Measurements from ENCODE around the gene ATG16L2.

The ATG16L2 gene

GRCh38 chr11:72851726-72852125 lies 37.5 kb downstream of the ATG16L2 start:
- TF ChIP-seq GATA2 (IDR thresholded peaks at IDR 0.05; ENCODE audit: low read depth, low read length): no peak
- TF ChIP-seq GATA3 (IDR thresholded peaks at IDR 0.05; ENCODE audit: low read depth, low read length): no peak

- TF ChIP-seq GATA3 (IDR thresholded peaks at IDR 0.05; ENCODE audit: low read depth, low read length) (no peak), GATA2 (IDR thresholded peaks at IDR 0.05; ENCODE audit: low read depth, low read length) (no peak)
Observed at GRCh38 chr11:72856065-72856464, 41.9 kb downstream of the ATG16L2 start.

DNA sequence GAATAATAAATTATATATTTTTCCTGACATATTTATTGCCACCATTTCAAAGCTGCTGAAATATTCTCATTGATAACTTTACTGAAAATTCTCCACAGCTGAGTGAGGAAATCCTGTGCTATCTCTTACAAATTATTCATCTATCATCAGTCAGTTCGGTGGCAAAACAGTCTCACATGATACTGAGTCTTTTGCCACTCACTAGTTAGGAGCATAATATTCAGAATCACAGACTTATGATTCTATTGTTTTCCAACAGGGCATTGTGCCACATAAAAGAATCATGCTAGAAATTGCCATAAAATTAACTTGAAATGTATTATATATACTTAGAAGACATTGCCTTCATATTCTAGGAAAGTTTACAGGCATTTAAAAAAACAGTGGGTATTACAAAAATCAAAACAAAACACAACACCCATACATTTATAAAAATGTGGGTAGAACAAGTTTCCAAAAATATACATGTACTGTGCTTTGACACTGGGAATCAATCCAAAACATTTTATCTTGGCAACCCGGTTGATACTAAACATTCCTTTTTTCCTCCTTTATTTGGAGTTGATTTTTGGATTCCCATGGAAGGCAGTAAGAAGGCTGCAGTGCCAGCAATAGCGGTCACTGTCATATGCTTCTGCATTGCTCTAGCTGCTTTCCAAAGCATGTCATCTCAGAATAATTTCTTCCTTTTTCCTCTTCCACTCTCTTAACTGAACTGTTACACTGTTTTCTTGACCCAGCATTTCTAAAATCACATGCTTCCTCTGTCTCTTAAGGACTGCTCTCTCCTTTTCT lies 42.5 kb downstream of the ATG16L2 start:
- TF ChIP-seq GATA3 (IDR thresholded peaks at IDR 0.05; ENCODE audit: low read depth, low read length): no peak
- no peak for TF ChIP-seq GATA2 (IDR thresholded peaks at IDR 0.05; ENCODE audit: low read depth, low read length)

- TF ChIP-seq GATA3 (IDR thresholded peaks at IDR 0.05; ENCODE audit: low read depth, low read length) (no peak), GATA2 (IDR thresholded peaks at IDR 0.05; ENCODE audit: low read depth, low read length) (no peak)
Observed at GRCh38 chr11:72859126-72859525, 44.9 kb downstream of the ATG16L2 start.

- TF ChIP-seq GATA3 (IDR thresholded peaks at IDR 0.05; ENCODE audit: low read depth, low read length): no peak
- TF ChIP-seq GATA2 (IDR thresholded peaks at IDR 0.05; ENCODE audit: low read depth, low read length): no peak
Observed at GRCh38 chr11:72860010-72860409, 45.8 kb downstream of the ATG16L2 start.

DNA sequence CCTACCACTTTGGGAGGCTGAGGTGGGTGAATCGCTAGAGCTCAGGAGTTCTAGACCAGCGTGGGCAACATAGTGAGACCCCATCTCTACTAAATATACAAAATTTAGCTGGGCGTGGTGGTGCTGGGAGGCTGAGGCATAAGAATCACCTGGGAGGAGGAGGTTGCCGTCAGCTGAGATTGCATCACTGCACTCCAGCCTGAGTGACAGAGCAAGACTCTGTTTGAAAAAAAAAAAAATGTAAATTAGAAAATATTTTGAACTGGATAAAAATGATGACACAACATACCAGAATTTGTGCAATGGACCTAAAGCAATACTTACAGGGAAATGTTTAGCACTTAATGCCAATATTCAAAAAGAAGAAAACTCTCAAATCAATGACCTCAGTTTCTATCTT lies 46.4 kb downstream of the ATG16L2 start:
- no peak for TF ChIP-seq GATA2 (IDR thresholded peaks at IDR 0.05; ENCODE audit: low read depth, low read length)
- TF ChIP-seq GATA3 (IDR thresholded peaks at IDR 0.05; ENCODE audit: low read depth, low read length): no peak

DNA sequence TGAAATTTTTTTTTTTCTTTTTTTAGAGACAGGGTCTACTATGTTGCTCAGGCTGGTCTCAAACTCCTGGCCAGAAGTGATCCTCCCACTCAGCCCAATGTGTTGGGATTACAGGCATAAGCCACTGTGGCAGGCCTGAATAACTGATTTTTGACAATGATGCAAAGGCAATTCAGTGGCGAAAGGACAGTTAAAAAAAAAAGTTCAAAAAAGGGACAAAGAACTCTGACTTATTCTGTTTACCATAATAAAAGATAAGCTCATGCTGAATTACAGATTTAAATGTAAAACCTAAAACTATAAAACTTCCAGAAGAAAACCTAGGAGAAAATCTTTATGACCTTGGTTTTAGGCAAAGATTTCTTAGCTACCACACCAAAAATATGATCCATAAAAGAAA lies 48.9 kb downstream of the ATG16L2 start:
- TF ChIP-seq GATA3 (IDR thresholded peaks at IDR 0.05; ENCODE audit: low read depth, low read length) (no peak), GATA2 (IDR thresholded peaks at IDR 0.05; ENCODE audit: low read depth, low read length) (no peak)

- TF ChIP-seq GATA2 (IDR thresholded peaks at IDR 0.05; ENCODE audit: low read depth, low read length) (no peak), GATA3 (IDR thresholded peaks at IDR 0.05; ENCODE audit: low read depth, low read length) (no peak)
Observed at GRCh38 chr11:72863916-72864315, 49.7 kb downstream of the ATG16L2 start.

DNA sequence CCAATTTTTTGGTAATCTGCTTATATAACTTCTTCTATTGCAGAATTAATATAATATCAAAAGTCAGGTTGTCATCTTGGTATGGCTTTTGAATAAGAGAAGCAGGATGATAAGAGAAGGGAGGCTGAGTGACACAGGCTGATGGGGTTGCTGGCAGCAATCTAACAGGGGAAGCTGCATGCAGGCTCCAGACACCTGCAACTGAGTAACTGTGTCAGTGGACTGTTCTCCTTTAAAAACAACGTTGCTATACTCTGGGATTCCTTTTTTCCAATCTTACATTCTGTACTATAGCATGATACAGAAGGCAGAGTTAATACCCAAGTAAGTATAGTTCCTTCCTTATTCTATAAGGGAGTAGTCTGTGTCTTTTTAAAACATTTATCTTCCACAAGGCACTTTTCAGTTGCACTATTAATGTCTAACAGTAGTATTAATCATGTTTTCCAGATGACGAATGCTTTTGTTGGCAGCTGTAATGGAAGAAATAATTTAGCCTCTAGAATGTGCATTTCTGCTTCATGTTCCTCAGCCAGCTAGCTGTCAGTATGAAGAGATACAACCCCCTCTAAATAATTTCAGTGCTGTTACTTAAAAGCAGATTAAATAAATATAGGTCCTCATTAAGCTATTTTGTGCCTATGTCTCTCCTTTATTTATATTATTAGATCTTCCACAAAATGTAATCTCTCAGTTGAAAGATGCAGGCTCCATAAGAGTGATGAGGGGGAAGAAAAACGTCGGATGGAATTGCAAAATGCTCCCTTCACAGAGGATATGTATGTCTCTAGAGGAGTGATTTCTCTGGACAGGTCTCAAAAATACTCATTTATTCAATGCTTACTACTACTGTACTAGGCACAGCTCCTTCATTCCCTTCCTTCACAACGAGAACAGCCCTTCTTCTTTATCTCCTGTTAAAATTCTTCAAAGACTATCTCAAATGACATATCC lies 50.8 kb downstream of the ATG16L2 start:
- TF ChIP-seq GATA3 (IDR thresholded peaks at IDR 0.05; ENCODE audit: low read depth, low read length) (no peak), GATA2 (IDR thresholded peaks at IDR 0.05; ENCODE audit: low read depth, low read length) (no peak)

DNA sequence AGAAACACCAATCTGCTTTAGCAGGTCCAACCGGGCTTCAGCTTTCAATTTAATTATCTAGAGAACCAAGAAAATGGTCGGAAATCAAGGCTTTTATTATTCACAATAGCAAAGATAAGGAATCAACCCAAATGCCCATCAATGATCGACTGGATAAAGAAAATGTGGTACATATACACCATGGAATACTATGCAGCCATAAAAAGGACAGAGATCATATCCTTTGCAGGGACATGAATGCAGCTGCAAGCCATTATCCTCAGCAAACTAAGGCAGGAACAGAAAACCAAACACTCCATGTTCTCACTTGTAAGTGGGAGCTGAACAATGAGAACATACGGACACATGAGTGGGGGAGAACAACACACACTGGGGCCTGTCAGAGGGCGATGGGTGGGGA lies 53.8 kb downstream of the ATG16L2 start:
- no peak for TF ChIP-seq GATA2 (IDR thresholded peaks at IDR 0.05; ENCODE audit: low read depth, low read length)

- TF ChIP-seq GATA2 (IDR thresholded peaks at IDR 0.05; ENCODE audit: low read depth, low read length): no peak
- TF ChIP-seq GATA3 (IDR thresholded peaks at IDR 0.05; ENCODE audit: low read depth, low read length): no peak
Observed at GRCh38 chr11:72869831-72870230, 55.6 kb downstream of the ATG16L2 start.

- TF ChIP-seq GATA3 (IDR thresholded peaks at IDR 0.05; ENCODE audit: low read depth, low read length): no peak
- TF ChIP-seq GATA2 (IDR thresholded peaks at IDR 0.05; ENCODE audit: low read depth, low read length): no peak
Observed at GRCh38 chr11:72871119-72871518, 56.9 kb downstream of the ATG16L2 start.

GRCh38 chr11:72872012-72872411 lies 57.8 kb downstream of the ATG16L2 start:
- no peak for TF ChIP-seq GATA2 (IDR thresholded peaks at IDR 0.05; ENCODE audit: low read depth, low read length)
- no peak for TF ChIP-seq GATA3 (IDR thresholded peaks at IDR 0.05; ENCODE audit: low read depth, low read length)

GRCh38 chr11:72875736-72876135 lies 61.5 kb downstream of the ATG16L2 start:
- TF ChIP-seq GATA3 (IDR thresholded peaks at IDR 0.05; ENCODE audit: low read depth, low read length): no peak
- no peak for TF ChIP-seq GATA2 (IDR thresholded peaks at IDR 0.05; ENCODE audit: low read depth, low read length)

DNA sequence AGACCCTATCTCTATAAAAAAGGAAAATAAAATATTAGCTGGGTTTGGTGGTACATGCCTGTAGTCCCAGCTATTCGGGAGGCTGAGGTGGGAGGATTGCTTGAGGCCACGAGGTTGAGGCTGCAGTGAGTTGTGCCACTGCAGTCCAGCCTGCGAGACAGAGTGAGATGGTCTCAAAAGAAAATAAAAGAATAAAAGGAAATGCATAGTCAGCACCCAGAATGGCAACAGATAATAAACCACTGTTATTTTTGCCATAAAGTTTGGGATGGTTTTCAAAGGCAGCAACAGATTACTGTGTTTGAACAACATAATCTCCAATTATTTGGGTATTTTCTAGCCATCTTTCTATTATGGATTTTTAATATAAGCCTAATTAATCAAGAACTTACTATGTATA lies 61.9 kb downstream of the ATG16L2 start:
- no peak for TF ChIP-seq GATA3 (IDR thresholded peaks at IDR 0.05; ENCODE audit: low read depth, low read length)
- no peak for TF ChIP-seq GATA2 (IDR thresholded peaks at IDR 0.05; ENCODE audit: low read depth, low read length)

Measured in SH-SY5Y (cell line).